NCI-H446 treated with DMSO at 0.1 percent for 48 hours (cell line): Measurements from ENCODE around the gene PILRB.
"Not testable (repeated sequence)": the region's sequence is repeated elsewhere in the genome, so short reads cannot be mapped to it uniquely, and the experiment has no call there.

Source experiments
- DNase-seq: peaks from one replicate; lab custom pipeline; 2025; lab: John Stamatoyannopoulos, UW

Gene PILRB

DNA sequence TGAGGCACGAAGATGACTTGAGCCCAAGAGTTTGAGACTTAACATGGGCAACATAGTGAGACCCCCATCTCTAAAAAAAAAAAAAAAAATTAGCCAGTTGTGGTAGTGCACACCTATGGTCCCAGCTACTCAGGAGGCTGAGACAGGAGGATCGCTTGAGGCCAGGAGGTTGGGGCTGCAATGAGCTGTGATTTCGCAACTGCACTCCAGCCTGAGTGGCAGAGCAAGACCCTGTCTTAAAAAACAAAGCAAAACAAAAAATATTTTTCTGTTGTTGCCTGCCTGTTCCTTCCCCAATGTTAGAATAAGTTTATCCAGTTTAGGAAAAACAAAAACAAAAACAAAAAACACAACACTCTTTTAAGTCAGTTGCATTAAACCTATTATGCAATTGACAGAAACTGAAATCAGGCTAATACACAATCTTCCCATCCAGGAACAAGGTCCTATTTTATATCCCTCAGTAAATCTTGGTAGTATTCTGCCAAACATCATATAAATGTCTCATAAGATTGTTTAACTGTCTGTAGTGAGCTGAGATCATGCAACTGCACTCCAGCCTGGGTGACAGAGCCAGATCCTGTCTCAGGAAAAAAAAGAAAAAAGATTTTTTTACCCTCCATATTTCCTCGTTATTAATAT is 20.3 kb downstream of the PILRB start:
- no peak for DNase-seq

DNA sequence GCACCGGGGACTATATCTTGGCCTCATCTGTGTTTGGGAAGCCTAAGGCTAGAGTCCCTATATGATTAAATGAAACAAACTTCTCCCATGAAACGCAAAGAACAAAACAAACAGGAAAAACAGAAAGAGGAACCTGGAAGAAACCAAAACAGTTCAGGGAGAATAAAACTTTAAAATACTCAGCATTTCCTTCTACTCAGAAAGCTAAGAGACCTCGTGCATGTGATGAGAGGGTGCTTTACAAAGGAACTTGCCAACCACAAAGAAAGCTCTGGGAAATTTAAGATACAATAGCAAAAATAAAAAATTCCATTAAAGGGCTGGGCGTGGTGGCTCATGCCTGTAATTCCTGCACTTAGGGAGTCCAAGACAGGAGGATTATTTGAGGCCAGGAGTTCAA is 22.3 kb downstream of the PILRB start:
- no peak for DNase-seq

DNA sequence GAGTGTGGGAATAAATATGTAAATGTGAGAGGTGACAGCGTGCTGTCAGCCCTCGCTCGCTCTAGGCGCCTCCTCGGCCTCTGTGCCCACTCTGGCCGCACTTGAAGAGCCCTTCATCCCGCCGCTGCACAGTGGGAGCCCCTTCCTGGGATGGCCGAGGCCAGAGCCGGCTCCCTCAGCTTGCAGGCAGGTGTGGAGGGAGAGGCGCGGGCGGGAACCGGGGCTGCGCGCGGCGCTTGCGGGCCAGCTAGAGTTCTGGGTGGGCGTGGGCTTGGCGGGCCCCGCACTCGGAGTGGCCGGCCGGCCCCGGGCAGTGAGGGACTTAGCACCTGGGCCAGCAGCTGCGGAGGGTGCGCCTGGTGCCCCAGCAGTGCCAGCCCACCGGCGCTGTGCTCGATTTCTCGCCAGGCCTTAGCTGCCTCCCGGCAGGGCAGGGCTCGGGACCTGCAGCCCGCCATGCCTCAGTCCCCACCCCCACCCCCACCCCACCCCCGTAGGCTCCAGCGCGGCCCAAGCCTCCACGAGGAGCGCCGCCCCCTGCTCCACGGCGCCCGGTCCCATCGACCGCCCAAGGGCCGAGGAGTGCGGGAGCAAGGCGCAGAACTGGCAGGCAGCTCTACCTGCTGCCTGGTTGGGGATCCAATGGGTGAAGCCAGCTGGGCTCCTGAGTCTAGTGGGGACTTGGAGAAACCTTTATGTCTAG is 23.8 kb downstream of the PILRB start:
- not testable (repeated sequence) for DNase-seq

DNA sequence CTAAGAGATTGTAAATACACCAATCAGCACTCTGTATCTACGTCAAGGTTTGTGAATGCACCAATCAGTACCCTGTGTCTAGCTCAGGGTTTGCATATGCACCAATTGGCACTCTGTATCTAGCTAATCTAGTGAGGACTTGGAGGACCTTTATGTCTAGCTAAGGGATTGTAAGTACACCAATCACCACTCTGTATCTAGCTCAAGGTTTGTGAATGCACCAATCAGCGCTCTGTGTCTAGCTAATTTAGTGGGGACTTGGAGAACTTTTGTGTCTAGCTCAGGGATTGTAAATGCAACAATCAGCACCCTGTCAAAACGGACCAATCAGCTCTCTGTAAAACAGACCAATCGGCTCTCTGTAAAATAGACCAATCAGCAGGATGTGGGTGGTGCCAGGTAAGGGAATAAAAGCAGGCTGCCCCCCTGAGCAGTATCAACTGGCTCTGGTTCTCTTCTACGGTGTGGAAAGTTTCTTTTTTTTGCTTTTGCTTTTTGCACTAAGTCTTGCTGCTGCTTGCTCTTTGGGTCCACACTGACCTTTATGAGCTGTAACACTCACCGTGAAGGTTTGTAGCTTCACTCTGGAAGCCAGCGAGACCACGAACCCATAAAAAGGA is 24.4 kb downstream of the PILRB start:
- not testable (repeated sequence) for DNase-seq

GRCh38 chr7:100384628-100385294 is 26.8 kb downstream of the PILRB start:
- no peak for DNase-seq

DNA sequence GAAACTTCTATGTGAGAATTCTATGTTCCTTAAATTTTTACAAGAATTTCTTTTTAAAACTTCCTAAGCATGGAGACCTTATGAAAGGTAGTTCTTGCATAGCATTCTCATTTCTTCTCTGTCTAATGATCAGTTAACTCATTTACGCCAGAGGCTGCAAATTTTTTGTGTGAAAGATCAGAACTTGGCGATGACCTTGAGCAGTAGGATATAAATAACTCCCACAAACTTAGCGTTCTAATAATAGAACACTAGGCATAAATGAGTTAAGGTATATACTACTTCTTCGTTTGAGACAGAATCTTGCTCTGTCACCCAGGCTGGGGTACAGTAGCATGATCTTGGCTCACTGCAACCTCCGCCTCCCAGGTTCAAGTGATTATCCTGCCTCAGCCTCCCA is 29.0 kb downstream of the PILRB start:
- no peak for DNase-seq

DNA sequence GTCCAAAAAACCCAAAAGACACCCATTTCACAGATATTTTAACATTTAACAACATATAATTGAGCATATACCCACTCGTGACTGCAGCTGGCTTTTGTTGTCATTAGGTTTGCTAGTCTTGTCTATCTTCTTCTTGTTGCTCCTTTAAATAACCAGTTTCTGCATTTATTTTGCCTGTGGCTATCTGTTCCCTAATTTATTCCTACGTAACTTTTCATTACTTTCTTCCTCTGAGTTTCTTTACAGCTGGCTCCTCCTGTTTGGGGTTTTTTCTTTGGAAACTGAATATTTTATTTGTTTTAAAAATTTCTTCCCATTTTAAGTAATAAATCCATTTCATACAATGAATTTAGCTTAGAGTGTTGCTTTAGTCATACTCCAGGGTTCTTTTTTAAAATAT is 29.8 kb downstream of the PILRB start:
- no peak for DNase-seq

GRCh38 chr7:100389437-100390088 is 31.6 kb downstream of the PILRB start:
- DNase-seq, result no peak

- DNase-seq, result no peak
Measured at GRCh38 chr7:100390286-100391009, 32.5 kb downstream of the PILRB start.

DNA sequence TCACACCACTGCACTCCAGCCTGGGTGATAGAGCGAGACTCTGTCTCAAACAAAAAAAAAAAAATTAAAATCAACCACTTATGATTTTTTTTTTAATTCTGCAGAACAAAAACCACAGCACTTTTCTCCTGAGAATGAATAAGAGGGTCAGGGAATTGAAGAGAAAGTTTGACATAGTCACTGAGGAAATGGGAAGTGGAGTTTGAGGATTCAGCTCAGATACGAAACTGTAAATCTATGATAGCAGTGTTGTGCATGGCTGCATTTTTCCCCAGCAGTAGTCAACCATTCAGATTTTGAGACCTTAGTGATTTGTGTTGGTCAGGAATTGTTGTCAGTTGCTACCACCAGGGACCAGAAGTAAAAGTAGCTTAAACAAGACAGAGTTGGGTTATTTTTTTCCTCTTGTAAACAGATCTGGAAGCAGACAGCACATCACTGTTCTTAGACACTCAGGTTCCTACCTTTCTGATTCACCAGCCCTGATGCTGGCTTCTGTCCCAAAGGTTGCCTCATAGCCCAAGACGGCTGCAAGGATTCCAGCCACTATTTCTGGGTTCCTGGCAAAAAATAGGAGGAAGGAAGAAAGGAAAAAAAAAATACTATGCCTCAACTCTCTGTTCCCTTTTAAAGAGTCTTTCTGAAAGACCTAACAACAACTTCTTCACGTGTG is 35.5 kb downstream of the PILRB start:
- DNase-seq, result no peak

- DNase-seq, result no peak
Measured at GRCh38 chr7:100394077-100394476, 36.2 kb downstream of the PILRB start.

DNA sequence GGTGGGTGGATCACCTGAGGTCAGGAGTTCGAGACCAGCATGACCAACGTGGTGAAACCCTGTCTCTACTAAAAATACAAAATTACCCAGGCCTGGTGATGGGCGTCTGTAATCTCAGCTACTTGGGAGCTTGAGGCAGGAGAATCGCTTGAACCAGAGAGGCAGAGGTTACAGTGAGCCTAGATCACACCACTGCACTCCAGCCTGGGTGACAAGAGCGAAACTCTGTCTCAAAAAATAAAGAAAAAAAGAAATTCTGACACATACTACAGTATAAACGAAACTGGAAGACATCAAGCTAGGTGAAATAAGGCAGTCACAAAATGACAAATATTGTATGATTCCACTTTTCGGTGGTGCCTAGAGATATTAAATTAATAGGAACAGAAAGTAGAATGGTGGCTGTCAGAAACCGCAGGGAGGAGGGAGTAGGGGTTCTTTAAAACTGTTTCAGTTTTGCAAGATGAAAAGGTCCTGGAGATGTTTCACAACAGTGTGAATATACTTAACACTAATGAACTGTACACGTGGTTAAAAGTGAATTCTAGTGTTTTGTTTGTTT is 38.6 kb downstream of the PILRB start:
- no peak for DNase-seq

GRCh38 chr7:100397315-100398081 is 39.6 kb downstream of the PILRB start:
- no peak for DNase-seq

- no peak for DNase-seq
Measured at GRCh38 chr7:100398239-100398638, 40.3 kb downstream of the PILRB start.

DNA sequence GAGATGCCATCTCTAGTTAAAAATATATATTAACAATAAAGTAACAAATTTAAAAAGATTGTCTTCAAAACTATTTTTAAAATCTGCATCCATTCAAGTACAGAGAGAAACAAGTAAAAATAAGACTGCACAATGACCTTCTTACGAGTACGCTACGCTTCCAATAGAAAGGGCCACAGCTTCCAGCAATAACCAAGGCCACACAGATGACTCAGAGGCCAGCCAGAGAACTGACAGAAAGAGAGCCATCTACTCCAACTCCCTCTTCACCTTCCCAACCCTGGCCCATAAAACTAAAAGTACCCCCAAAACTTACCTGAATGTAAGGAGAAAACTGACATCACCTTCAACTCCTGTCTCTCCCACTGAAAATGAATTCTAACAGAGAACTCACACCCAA is 42.1 kb downstream of the PILRB start:
- DNase-seq, result no peak

GRCh38 chr7:100400656-100401055 is 42.7 kb downstream of the PILRB start:
- DNase-seq, result no peak

DNA sequence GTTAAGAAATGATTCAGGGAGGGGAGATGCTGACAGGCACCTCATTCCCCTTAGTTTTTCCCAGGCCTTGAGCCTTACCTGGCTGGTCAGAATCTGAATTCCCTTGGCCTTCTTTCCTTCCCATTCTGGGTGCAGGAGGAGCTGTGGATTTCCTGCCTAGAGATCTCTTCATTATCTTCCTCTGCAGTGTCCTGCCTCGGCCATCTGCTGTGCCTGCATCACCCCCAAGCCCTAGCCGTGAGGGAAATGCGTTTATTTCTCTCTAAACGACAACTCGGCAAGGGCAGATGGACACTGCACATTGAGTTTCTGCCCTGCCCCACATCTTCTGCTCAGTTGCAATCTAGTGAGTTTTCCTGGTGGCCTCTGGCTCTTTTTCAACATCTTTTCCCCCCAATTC is 43.9 kb downstream of the PILRB start:
- no peak for DNase-seq

- DNase-seq, result no peak
Measured at GRCh38 chr7:100402241-100402640, 44.3 kb downstream of the PILRB start.

GRCh38 chr7:100406767-100407166 is 48.9 kb downstream of the PILRB start:
- no peak for DNase-seq
